Uterus (tissue), 2 donors: ENCODE results near the gene BHLHA15.

Experiments
- POLR2A ChIP-seq, 2 donors: fragments of 450-650 bp; IDR thresholded peaks; one replicate each; pipeline ENCODE4 v1.6.1; 2016; ENCODE audit warnings: antibody characterized with exemption in 2 of 2, mild to moderate bottlenecking in 1 of 2, moderate library complexity in 1 of 2
- TF ChIP-seq, protein P1 (sequence below), 4 experiments: fragments of 200-600 bp in 2 of 4; fragments of 450-650 bp in 2 of 4; sonication (generic) in 2 of 4; IDR thresholded peaks; one replicate each; pipeline ENCODE4 v1.5.1; 2016 to 2019; ENCODE audit warnings: antibody characterized with exemption in 4 of 4, mild to moderate bottlenecking in 2 of 4, moderate library complexity in 1 of 4

DNA sequence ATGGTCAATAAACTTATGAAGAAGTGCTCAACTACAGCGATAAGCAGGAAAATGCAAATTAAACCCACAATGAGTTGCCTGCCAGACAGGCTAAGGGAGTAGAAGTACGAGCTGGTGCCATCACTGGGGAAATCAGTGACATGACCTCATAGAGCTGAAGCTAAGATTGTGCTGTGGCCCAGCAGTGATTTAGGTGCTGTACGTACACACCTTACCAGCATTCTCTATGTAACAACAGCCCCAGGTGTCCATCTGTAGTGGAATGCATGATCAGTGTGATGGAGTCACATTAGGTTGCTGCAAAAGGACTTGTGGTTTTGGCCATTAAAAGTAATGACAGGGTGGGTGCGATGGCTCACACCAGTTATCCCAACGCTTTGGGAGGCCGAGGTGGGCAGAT lies 46.5 kb downstream of the BHLHA15 start:
- TF ChIP-seq, protein P1, sequence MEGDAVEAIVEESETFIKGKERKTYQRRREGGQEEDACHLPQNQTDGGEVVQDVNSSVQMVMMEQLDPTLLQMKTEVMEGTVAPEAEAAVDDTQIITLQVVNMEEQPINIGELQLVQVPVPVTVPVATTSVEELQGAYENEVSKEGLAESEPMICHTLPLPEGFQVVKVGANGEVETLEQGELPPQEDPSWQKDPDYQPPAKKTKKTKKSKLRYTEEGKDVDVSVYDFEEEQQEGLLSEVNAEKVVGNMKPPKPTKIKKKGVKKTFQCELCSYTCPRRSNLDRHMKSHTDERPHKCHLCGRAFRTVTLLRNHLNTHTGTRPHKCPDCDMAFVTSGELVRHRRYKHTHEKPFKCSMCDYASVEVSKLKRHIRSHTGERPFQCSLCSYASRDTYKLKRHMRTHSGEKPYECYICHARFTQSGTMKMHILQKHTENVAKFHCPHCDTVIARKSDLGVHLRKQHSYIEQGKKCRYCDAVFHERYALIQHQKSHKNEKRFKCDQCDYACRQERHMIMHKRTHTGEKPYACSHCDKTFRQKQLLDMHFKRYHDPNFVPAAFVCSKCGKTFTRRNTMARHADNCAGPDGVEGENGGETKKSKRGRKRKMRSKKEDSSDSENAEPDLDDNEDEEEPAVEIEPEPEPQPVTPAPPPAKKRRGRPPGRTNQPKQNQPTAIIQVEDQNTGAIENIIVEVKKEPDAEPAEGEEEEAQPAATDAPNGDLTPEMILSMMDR (IDR thresholded peaks at IDR 0.05), result no peak
- no peak for TF ChIP-seq POLR2A (IDR thresholded peaks at IDR 0.05)
